8988T (cell line): ENCODE measurements around the gene GIMD1.

Experiments used
- DNase-seq: peaks from one replicate; pipeline ENCODE4 v3.0.0; 2011

Gene GIMD1

DNA sequence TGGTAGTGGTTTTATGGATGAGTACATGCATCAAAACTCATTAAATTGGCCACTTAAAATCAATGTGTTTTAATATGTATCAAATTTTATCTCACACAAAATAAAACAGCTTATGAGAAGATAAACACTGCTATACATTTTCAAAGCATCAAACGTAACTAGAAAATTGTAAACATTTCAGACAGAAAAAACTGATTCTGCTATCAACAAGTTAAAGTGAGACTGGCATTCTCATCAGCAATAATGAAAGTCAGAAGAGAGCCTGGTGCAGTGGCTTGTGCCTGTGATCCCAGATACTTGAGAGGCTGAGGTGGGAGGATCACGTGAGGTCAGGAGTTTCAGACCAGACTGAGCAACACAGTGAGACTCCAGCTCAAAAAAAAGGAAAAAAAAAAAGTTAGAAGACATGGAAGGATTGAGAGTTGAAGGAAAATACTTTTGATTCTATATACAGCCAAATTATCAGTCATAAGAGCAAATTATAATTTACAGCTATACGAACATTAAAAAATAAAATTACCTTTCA, 55.5 kb downstream of the GIMD1 start:
- no peak for DNase-seq

DNA sequence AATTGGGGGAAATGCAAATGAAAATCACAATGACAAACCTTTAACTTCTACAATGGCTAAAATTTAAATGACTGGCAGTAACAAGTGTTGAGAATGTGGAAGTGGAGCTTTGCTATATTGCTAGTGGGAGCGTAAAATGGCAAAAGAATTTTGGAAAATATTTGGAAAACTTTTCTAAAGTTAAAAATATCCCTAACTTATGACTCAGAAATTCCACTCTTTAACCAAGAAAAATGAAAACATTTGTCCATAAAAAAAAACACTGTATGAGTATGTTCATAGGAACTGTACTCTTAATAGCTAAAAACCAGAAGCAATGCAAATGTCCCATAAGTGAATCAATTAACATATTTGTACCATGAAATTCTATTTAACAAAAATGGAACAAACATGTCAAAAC, 56.2 kb downstream of the GIMD1 start:
- DNase-seq, result no peak
